ENCODE results near the gene NGB.

Gene NGB

GRCh38 chr14:77250927-77251326 lies 20.1 kb downstream of the NGB start:
- DNase-seq (ENCODE audit: extremely low read depth, low read depth) = no peak
- H3K4me3 ChIP-seq (replicated peaks; ENCODE audit: low read depth, low read length) = no peak overlapping the region
- no peak for TF ChIP-seq CTCF (IDR thresholded peaks at IDR 0.05; ENCODE audit: low read depth, low read length, missing control alignments)

DNA sequence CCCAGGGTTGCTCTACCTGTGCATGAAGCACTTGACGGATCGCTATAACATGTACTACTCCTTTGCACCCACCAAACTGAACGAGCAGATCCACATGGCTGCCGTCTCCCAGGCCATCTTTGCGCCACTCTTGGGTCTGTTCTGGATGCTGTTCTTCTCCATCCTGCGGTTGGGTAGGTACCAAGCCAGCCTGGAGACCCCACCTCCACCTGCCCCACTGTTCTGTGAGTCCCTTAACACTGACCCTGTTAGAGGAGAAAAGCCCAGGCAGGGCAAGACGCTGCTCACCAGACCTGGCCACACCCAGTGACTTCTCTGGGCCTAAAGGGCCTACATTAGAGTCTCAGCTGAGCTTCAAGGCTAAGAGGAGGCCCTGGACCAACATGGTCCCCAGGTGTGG lies 21.7 kb downstream of the NGB start:
- no peak overlapping the region for H3K4me3 ChIP-seq (replicated peaks; ENCODE audit: low read depth, low read length)
- TF ChIP-seq CTCF (IDR thresholded peaks at IDR 0.05; ENCODE audit: low read depth, low read length, missing control alignments) = no peak
- DNase-seq (ENCODE audit: extremely low read depth, low read depth) = no peak

- no peak overlapping the region for H3K4me3 ChIP-seq (replicated peaks; ENCODE audit: low read depth, low read length)
- TF ChIP-seq CTCF (IDR thresholded peaks at IDR 0.05; ENCODE audit: low read depth, low read length, missing control alignments) = no peak
- no peak for DNase-seq (ENCODE audit: extremely low read depth, low read depth)
Observed at GRCh38 chr14:77248666-77249065, 22.3 kb downstream of the NGB start.

GRCh38 chr14:77246784-77247183 lies 24.2 kb downstream of the NGB start:
- DNase-seq (ENCODE audit: extremely low read depth, low read depth) = no peak
- TF ChIP-seq CTCF (IDR thresholded peaks at IDR 0.05; ENCODE audit: low read depth, low read length, missing control alignments) = no peak
- H3K4me3 ChIP-seq (replicated peaks; ENCODE audit: low read depth, low read length) = no peak overlapping the region

DNA sequence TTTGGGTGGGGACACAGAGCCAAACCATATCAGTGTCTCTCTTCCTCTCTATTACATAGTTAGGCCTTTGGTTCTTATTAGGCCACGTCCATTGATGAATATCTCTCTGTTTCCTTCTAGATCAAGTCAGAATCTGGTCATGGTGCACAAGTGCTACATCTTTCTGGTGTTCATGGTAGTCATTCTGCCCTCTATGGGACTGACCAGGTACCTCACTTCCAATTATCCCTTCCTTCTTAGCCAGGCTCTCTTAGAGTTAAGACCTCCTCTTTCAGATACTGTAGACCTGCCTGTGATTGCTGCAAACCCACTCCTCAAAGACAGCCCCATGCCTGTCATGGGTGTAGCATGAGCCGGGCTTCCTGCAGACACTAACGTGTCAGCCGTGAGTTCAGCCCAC lies 25.2 kb downstream of the NGB start:
- DNase-seq (ENCODE audit: extremely low read depth, low read depth) = no peak
- no peak for TF ChIP-seq CTCF (IDR thresholded peaks at IDR 0.05; ENCODE audit: low read depth, low read length, missing control alignments)
- no peak overlapping the region for H3K4me3 ChIP-seq (replicated peaks; ENCODE audit: low read depth, low read length)

DNA sequence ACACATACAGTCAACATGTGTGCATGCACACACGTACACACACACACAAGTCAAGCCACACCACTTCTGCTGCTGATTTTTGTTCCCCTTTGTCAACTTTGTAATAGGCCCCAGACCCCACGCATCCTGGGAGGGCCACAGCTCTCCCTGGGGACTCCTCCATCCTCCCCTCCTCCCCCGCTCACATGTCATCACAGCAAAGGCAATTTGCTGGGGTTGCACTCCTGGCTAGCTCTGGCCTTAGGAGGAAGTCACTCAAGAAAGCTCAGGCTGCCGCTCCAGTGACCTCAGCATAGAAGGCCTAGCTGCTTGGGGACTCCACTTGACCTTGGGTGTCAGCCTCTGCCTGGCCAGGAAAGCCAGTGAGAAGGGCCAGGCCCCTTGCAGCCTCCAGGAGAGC lies 27.2 kb downstream of the NGB start:
- no peak overlapping the region for H3K4me3 ChIP-seq (replicated peaks; ENCODE audit: low read depth, low read length)
- DNase-seq (ENCODE audit: extremely low read depth, low read depth) = no peak
- no peak for TF ChIP-seq CTCF (IDR thresholded peaks at IDR 0.05; ENCODE audit: low read depth, low read length, missing control alignments)

- no peak for TF ChIP-seq CTCF (IDR thresholded peaks at IDR 0.05; ENCODE audit: low read depth, low read length, missing control alignments)
Observed at GRCh38 chr14:77242752-77243151, 28.3 kb downstream of the NGB start.

More at GRCh38 chr14:77242752-77243151, 28.3 kb downstream of the NGB start:
- H3K4me3 ChIP-seq (replicated peaks; ENCODE audit: low read depth, low read length) = no peak overlapping the region
- no peak for DNase-seq (ENCODE audit: extremely low read depth, low read depth)

All from HFF-Myc (cell line).